HG03060 (cell line): ENCODE results near the gene KIF16B.
"Not testable (repeated sequence)": the region's sequence is repeated elsewhere in the genome, so short reads cannot be mapped to it uniquely, and the experiment has no call there.

Source experiments
- ATAC-seq: cut with Tn5 transposase; IDR thresholded peaks from one replicate; pipeline ENCODE4 v1.9.1; 2021; ENCODE audit warnings: low read depth, moderate number of reproducible peaks; ENCODE audit not compliant: unreplicated experiment

The KIF16B gene

GRCh38 chr20:16440686-16441085 is 132.6 kb downstream of the KIF16B start:
- ATAC-seq: no peak

- not testable (repeated sequence) for ATAC-seq
Observed at GRCh38 chr20:16439540-16439939, 133.7 kb downstream of the KIF16B start.

- ATAC-seq: no peak
Observed at GRCh38 chr20:16438100-16438499, 135.1 kb downstream of the KIF16B start.

- ATAC-seq: no peak
Observed at GRCh38 chr20:16437387-16437996, 135.8 kb downstream of the KIF16B start.

DNA sequence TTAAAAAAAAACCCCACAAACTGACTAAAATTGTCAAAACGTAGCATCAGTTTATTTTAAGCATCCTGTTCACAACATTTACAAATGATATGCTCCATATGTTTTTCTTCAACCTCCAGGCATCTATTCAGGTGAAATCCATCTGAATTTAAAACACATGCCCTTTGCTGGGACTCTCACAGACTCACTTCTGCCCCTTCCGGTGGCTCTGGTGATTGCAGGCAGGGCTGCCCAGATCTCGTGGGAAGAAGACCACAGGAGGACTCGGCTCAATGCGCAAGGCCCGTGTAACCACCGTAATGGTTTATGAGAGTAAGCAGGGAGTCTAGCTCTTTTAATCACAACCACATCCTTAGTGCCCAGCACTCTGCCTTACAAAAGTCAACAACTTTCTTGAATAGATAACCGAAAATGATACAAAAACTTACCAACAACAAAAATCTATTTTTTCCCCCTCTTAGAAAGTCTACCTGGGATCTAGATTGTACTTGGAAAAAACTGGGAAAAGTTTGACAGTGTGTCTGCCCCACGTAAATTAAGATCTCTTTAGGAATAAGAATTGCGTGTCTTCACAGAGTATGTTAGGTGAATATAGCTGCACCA is 139.1 kb downstream of the KIF16B start:
- ATAC-seq: no peak

GRCh38 chr20:16433293-16433580 is 140.0 kb downstream of the KIF16B start:
- ATAC-seq: no peak

- ATAC-seq: no peak
Observed at GRCh38 chr20:16432466-16433292, 140.6 kb downstream of the KIF16B start.

DNA sequence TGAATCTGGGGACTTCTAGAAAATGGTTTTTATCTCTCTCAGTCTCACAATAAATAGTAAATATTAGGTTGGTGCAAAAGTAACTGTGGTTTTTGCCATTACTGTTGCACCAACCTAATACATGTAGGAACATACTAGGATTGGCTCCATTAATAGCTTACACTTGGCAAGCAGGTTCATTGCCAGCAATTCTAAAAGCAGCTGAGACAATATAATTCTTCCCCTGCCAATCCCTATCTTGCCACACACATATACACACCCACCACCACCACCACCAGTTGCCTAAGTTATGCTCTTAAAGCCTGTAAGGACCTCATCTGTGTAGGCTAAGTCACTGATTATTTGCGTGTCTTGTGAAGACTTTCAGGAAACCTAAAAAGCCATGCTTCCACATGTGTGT is 145.1 kb downstream of the KIF16B start:
- no peak for ATAC-seq

GRCh38 chr20:16427571-16427970 is 145.7 kb downstream of the KIF16B start:
- ATAC-seq: no peak

- ATAC-seq: no peak
Observed at GRCh38 chr20:16424780-16425179, 148.5 kb downstream of the KIF16B start.

DNA sequence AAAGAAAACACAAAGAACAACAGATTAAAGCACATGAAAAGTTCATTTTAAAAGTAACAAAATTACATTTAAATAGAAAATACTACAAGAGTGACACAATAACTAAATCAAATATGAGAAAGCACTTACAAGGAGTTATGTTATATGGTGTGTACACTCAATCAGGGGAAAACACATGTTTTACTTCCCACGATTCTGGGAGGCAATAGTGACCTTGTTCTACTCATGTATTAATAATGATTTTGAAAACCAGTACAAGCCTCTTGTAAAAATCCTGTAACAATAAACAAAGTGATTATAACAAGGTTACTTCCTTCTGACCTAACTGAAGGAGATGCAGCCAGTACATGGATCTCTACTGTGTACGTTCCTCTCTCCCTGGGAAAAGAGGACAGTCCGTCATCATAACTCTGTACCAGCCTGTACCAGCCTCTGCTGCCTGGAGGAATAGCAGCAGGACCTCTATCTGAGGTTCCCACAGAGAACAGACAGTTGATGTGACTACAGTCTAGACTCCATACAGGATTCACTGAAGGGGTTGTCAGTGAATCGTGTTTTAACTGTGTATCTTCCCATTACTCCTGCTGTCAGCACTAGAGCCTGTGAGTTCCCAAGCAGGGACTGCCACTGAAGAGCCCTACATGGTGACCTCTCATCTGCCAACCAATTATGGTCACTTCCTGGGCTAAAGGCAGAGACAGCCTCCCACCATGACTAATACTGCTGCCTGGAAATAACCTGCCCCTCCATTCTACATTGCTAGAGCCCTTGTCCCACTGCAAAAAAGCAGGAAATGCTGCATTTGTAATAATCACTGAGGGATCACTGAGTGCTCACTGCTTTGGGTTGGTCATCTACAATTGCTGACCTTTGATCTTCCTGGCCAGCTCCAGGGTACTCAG is 149.7 kb downstream of the KIF16B start:
- ATAC-seq: no peak

GRCh38 chr20:16419138-16419715 is 154.0 kb downstream of the KIF16B start:
- no peak for ATAC-seq

DNA sequence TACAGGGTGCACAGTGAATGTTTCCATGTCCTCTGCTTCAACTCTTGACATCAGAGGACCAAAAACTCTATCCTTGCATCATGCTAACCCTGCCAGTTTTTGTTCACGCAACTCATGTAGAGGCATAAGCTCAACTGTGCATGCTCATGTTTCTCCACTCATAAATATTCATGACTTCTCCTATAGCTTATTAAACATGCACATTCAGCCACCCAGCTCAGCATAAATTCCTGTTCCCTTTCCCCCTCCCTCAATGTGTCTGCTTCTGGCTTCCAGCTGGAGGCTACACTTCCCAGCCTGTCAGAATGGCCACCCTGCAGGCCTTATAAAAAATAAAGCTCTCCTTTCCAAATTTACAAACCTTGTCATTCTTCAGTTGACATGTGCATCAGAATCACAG is 154.6 kb downstream of the KIF16B start:
- no peak for ATAC-seq

- no peak for ATAC-seq
Observed at GRCh38 chr20:16417001-16417400, 156.2 kb downstream of the KIF16B start.

- no peak for ATAC-seq
Observed at GRCh38 chr20:16415071-16416053, 157.9 kb downstream of the KIF16B start.

GRCh38 chr20:16412906-16413305 is 160.3 kb downstream of the KIF16B start:
- ATAC-seq: no peak

- no peak for ATAC-seq
Observed at GRCh38 chr20:16411361-16411760, 161.9 kb downstream of the KIF16B start.

DNA sequence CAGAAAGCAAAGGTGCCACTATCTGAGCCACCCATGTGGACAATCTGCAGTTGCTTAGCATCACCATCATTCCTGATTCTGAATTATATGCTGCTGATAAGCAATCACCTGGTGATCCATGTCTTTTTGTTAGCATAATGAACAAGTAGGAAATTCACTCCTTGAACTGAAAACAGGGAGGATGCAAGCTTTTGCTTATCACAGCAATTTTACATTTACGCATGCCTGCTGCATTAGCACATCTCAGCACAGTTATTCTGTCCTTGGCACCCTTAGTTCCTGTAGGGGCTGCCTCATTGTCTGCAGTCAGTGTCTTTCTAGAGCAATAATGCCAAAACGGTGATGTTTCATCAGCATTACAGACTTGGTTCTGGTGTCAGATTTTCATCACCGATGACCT is 162.6 kb downstream of the KIF16B start:
- no peak for ATAC-seq

DNA sequence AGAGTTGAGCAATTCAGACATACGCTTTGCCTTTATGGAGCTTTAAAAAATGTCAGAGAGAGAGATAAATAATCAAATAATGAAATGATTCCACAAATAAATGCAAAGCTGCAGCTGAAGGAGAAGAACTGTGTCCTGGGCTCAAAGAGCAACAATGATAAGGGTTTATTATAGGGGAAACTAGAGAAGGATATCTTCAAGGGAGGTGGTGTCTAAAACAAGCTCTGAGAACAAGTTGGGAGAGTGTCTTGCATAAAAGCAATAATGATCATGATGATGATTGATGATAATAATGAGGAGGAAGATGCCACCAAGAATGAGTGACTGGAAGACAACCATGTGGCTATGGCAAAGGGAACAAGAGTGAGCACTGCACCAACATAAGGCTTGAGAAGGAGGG is 164.3 kb downstream of the KIF16B start:
- ATAC-seq: no peak
